ENCODE data around the gene PTGER2. TPM values are rescaled to one million over a fixed set of nuclear protein-coding genes. Genes with fewer than 3 reads are reported as not detected.

Gene PTGER2
- total and polyA plus RNA-seq, 2 of the 8 experiments (the other 6 are each of a cell fraction or from before 2014, with no cell fraction given): 1.2 TPM

GRCh38 chr14:52354242-52354641, 40.1 kb downstream of the PTGER2 start (continued):
- TF ChIP-seq CHD7 (IDR thresholded peaks at IDR 0.05; ENCODE audit: insufficient replicate concordance, low read length) (no peak), EP300 (IDR thresholded peaks at IDR 0.05; ENCODE audit: borderline replicate concordance in 1 of 2, low read depth in 2 of 2, low read length in 2 of 2) (no peak), ATF3 (IDR thresholded peaks at IDR 0.05; ENCODE audit: insufficient read depth, low read depth, low read length) (no peak), E2F6 (IDR thresholded peaks at IDR 0.05) (no peak), EZH2 (IDR thresholded peaks at IDR 0.05; ENCODE audit: low read depth, low read length, severe bottlenecking) (no peak), BACH1 (IDR thresholded peaks at IDR 0.05; ENCODE audit: low read length) (no peak), CBX5 (IDR thresholded peaks at IDR 0.05; ENCODE audit: low read depth, low read length) (no peak), GTF2F1 (IDR thresholded peaks at IDR 0.05; ENCODE audit: borderline replicate concordance, low read depth, low read length) (no peak), BCL11A (IDR thresholded peaks at IDR 0.05; ENCODE audit: low read depth in 2 of 2, low read length in 2 of 2) (no peak), CREB1 (IDR thresholded peaks at IDR 0.05) (no peak)
